ENCODE results near the gene DTHD1.

DTHD1 gene

GRCh38 chr4:36274158-36274557 lies 7.3 kb upstream of the DTHD1 start:
- H3K36me3 ChIP-seq (ENCODE audit: control insufficient read depth in 1 of 2, insufficient read depth in 2 of 2, low read length in 2 of 2), result no peaks in the 10 kb centered on the region
- H3K27ac ChIP-seq (ENCODE audit: low read length), result no peak overlapping the region
- H3K4me1 ChIP-seq (ENCODE audit: control insufficient read depth in 1 of 2, insufficient read depth in 2 of 2, low read length in 2 of 2), result no peaks in the 10 kb centered on the region
- H3K9me3 ChIP-seq (ENCODE audit: control insufficient read depth in 1 of 2, low read length in 2 of 2), result no peaks in the 10 kb centered on the region
- no peaks in the 10 kb centered on the region for H3K27me3 ChIP-seq (ENCODE audit: low read depth, low read length)
- no peak overlapping the region for H3K4me3 ChIP-seq (ENCODE audit: low read depth in 1 of 2, low read length in 2 of 2)

DNA sequence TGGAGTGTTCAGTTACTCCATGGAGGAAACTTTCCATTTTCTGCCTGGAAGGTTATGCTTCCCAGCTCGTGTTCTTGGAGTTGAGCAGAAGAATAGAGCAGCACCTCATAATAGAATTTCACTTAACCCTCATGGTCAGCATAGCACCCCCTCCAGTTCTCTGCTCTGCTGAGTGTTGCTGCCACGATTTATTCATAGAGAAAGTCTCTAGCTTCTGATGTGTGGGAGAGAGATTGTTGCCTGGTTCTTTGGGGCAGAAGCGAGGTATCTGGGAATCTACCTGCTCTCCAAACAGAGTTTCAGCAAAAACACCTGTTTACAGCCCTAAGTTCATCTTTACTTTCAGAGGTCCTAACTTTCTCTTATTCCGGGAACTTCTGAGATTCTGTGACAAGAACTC lies 3.9 kb upstream of the DTHD1 start:
- Histone ChIP-seq H3K4me1 (ENCODE audit: control insufficient read depth in 1 of 2, insufficient read depth in 2 of 2, low read length in 2 of 2) (no peaks in the 10 kb centered on the region), H3K36me3 (ENCODE audit: control insufficient read depth in 1 of 2, insufficient read depth in 2 of 2, low read length in 2 of 2) (no peaks in the 10 kb centered on the region), H3K27ac (ENCODE audit: low read length) (no peak overlapping the region), H3K4me3 (ENCODE audit: low read depth in 1 of 2, low read length in 2 of 2) (no peak overlapping the region), H3K27me3 (ENCODE audit: low read depth, low read length) (no peaks in the 10 kb centered on the region), H3K9me3 (ENCODE audit: control insufficient read depth in 1 of 2, low read length in 2 of 2) (no peaks in the 10 kb centered on the region)

DNA sequence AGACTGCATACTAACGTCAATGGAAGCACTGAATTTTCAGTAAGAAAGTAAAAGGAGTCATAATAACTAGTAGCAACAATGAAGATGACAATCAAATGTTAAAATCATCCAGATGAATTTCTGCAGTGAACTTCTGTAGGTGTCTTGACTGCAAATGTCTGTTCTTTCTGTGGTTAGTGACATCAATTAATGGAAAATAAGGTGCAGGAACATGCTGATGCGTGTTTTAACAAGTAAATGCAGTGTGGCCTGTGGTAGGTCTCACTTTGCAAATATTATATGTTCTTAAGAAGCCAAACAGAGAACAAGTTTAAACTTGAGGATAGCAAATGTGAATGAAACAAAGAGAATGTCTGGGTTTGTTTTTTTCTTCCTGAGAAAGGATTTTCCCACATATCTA lies 2.6 kb upstream of the DTHD1 start:
- Histone ChIP-seq H3K36me3 (ENCODE audit: control insufficient read depth in 1 of 2, insufficient read depth in 2 of 2, low read length in 2 of 2) (no peaks in the 10 kb centered on the region), H3K27ac (ENCODE audit: low read length) (no peak overlapping the region), H3K9me3 (ENCODE audit: control insufficient read depth in 1 of 2, low read length in 2 of 2) (no peaks in the 10 kb centered on the region), H3K4me3 (ENCODE audit: low read depth in 1 of 2, low read length in 2 of 2) (no peak overlapping the region), H3K27me3 (ENCODE audit: low read depth, low read length) (no peaks in the 10 kb centered on the region), H3K4me1 (ENCODE audit: control insufficient read depth in 1 of 2, insufficient read depth in 2 of 2, low read length in 2 of 2) (no peaks in the 10 kb centered on the region)

- Histone ChIP-seq H3K27ac (ENCODE audit: low read length) (no peak overlapping the region), H3K27me3 (ENCODE audit: low read depth, low read length) (no peaks in the 10 kb centered on the region), H3K4me1 (ENCODE audit: control insufficient read depth in 1 of 2, insufficient read depth in 2 of 2, low read length in 2 of 2) (no peaks in the 10 kb centered on the region), H3K36me3 (ENCODE audit: control insufficient read depth in 1 of 2, insufficient read depth in 2 of 2, low read length in 2 of 2) (no peaks in the 10 kb centered on the region), H3K9me3 (ENCODE audit: control insufficient read depth in 1 of 2, low read length in 2 of 2) (no peaks in the 10 kb centered on the region), H3K4me3 (ENCODE audit: low read depth in 1 of 2, low read length in 2 of 2) (no peak overlapping the region)
Observed at GRCh38 chr4:36280555-36280954, 861 bp upstream of the DTHD1 start.

DNA sequence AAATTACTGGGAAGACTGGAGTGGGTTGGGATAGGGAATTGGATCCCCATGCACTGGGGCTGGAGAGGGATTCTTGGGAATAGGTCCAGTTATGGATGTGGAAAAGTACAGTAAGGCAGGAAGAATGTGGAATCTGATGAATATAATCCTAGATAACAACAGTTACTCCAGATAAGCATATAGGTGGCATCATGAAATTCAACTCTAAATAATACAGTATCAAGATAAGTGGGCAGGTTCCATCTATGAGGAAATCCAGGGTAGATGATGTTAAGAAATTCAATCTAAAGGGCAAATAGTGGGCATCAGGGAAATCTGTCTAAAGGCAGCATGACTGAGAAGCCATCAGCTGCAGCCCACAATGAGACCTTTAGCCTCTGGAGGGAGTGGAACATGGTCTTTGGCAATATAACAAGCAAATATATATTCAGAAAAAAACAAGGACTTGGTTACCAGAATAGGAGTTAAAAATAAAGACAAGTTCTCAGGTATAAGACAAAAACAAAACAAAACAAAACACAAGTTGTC lies 1.2 kb downstream of the DTHD1 start:
- H3K27me3 ChIP-seq (ENCODE audit: low read depth, low read length), result no peaks in the 10 kb centered on the region
- H3K36me3 ChIP-seq (ENCODE audit: control insufficient read depth in 1 of 2, insufficient read depth in 2 of 2, low read length in 2 of 2), result no peaks in the 10 kb centered on the region
- H3K4me3 ChIP-seq (ENCODE audit: low read depth in 1 of 2, low read length in 2 of 2), result no peak overlapping the region
- no peaks in the 10 kb centered on the region for H3K4me1 ChIP-seq (ENCODE audit: control insufficient read depth in 1 of 2, insufficient read depth in 2 of 2, low read length in 2 of 2)
- no peaks in the 10 kb centered on the region for H3K9me3 ChIP-seq (ENCODE audit: control insufficient read depth in 1 of 2, low read length in 2 of 2)
- no peak overlapping the region for H3K27ac ChIP-seq (ENCODE audit: low read length)

- Histone ChIP-seq H3K36me3 (ENCODE audit: control insufficient read depth in 1 of 2, insufficient read depth in 2 of 2, low read length in 2 of 2) (no peaks in the 10 kb centered on the region), H3K27me3 (ENCODE audit: low read depth, low read length) (no peaks in the 10 kb centered on the region), H3K9me3 (ENCODE audit: control insufficient read depth in 1 of 2, low read length in 2 of 2) (no peaks in the 10 kb centered on the region), H3K4me1 (ENCODE audit: control insufficient read depth in 1 of 2, insufficient read depth in 2 of 2, low read length in 2 of 2) (no peaks in the 10 kb centered on the region), H3K27ac (ENCODE audit: low read length) (no peak overlapping the region), H3K4me3 (ENCODE audit: low read depth in 1 of 2, low read length in 2 of 2) (no peak overlapping the region)
Observed at GRCh38 chr4:36283912-36284465, 2.6 kb downstream of the DTHD1 start.

- Histone ChIP-seq H3K4me1 (ENCODE audit: control insufficient read depth in 1 of 2, insufficient read depth in 2 of 2, low read length in 2 of 2) (no peaks in the 10 kb centered on the region), H3K27ac (ENCODE audit: low read length) (no peak overlapping the region), H3K27me3 (ENCODE audit: low read depth, low read length) (no peaks in the 10 kb centered on the region), H3K9me3 (ENCODE audit: control insufficient read depth in 1 of 2, low read length in 2 of 2) (no peaks in the 10 kb centered on the region), H3K4me3 (ENCODE audit: low read depth in 1 of 2, low read length in 2 of 2) (no peak overlapping the region), H3K36me3 (ENCODE audit: control insufficient read depth in 1 of 2, insufficient read depth in 2 of 2, low read length in 2 of 2) (no peaks in the 10 kb centered on the region)
Observed at GRCh38 chr4:36285784-36286480, 4.5 kb downstream of the DTHD1 start.

GRCh38 chr4:36286481-36286871 lies 5.1 kb downstream of the DTHD1 start:
- no peaks in the 10 kb centered on the region for H3K27me3 ChIP-seq (ENCODE audit: low read depth, low read length)
- H3K4me1 ChIP-seq (ENCODE audit: control insufficient read depth in 1 of 2, insufficient read depth in 2 of 2, low read length in 2 of 2), result no peaks in the 10 kb centered on the region
- no peak overlapping the region for H3K4me3 ChIP-seq (ENCODE audit: low read depth in 1 of 2, low read length in 2 of 2)
- H3K36me3 ChIP-seq (ENCODE audit: control insufficient read depth in 1 of 2, insufficient read depth in 2 of 2, low read length in 2 of 2), result no peaks in the 10 kb centered on the region
- H3K27ac ChIP-seq (ENCODE audit: low read length), result no peak overlapping the region
- H3K9me3 ChIP-seq (ENCODE audit: control insufficient read depth in 1 of 2, low read length in 2 of 2), result no peaks in the 10 kb centered on the region

GRCh38 chr4:36288731-36289426 lies 7.5 kb downstream of the DTHD1 start:
- Histone ChIP-seq H3K27me3 (ENCODE audit: low read depth, low read length) (no peaks in the 10 kb centered on the region), H3K36me3 (ENCODE audit: control insufficient read depth in 1 of 2, insufficient read depth in 2 of 2, low read length in 2 of 2) (no peaks in the 10 kb centered on the region), H3K9me3 (ENCODE audit: control insufficient read depth in 1 of 2, low read length in 2 of 2) (no peaks in the 10 kb centered on the region), H3K27ac (ENCODE audit: low read length) (no peak overlapping the region), H3K4me1 (ENCODE audit: control insufficient read depth in 1 of 2, insufficient read depth in 2 of 2, low read length in 2 of 2) (no peaks in the 10 kb centered on the region), H3K4me3 (ENCODE audit: low read depth in 1 of 2, low read length in 2 of 2) (no peak overlapping the region)

DNA sequence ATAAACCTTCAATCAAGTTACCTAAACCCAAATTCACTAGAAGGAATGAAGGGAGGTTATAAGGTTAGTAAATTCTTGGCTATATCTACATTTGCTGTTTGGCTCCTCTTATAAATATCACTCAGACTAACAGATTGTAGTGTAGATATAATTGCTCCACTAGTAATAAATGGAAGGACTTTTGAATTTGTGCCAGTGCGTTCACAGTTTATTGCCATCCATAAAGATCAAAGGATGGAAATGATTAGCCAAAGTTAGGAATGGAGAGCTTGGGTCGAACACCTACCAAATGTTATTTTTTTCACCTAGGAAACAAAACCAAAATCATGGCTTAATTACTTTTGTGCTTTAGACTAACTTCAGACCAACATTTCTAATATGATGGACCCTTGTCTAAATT lies 9.2 kb downstream of the DTHD1 start:
- Histone ChIP-seq H3K4me1 (ENCODE audit: control insufficient read depth in 1 of 2, insufficient read depth in 2 of 2, low read length in 2 of 2) (no peaks in the 10 kb centered on the region), H3K27ac (ENCODE audit: low read length) (no peak overlapping the region), H3K9me3 (ENCODE audit: control insufficient read depth in 1 of 2, low read length in 2 of 2) (no peaks in the 10 kb centered on the region), H3K4me3 (ENCODE audit: low read depth in 1 of 2, low read length in 2 of 2) (no peak overlapping the region), H3K27me3 (ENCODE audit: low read depth, low read length) (no peaks in the 10 kb centered on the region), H3K36me3 (ENCODE audit: control insufficient read depth in 1 of 2, insufficient read depth in 2 of 2, low read length in 2 of 2) (no peaks in the 10 kb centered on the region)

DNA sequence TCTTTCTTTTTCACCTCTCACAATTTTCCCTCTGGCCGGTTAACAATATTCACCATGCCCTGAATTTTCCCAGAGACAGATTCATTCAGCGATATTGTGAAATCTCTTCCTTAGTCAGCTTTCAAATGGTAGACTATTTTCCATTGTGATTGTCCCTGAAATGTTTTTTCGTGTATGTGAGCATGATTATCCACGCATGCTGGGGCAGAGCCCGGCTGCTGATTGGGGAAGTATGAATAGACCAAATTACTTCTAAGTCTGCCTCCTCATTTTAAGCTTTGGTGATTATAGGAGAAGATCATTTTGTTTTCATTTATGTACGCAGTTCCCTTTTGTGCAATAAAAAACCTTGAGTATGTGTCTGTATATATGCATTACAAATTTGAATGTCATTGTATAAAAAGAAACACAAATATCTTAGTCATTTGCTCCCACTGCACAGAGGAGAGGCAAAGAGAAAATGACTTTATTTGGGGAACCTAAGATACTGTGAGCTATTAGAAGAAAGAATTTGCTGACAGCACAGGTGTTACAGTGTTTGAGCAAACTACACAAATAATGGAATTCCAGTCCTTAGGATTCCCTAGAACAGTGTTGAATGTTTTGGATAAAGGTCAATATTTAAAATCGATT lies 11.3 kb downstream of the DTHD1 start:
- no peaks in the 10 kb centered on the region for H3K9me3 ChIP-seq (ENCODE audit: control insufficient read depth in 1 of 2, low read length in 2 of 2)
- H3K4me3 ChIP-seq (ENCODE audit: low read depth in 1 of 2, low read length in 2 of 2), result no peak overlapping the region
- H3K4me1 ChIP-seq (ENCODE audit: control insufficient read depth in 1 of 2, insufficient read depth in 2 of 2, low read length in 2 of 2), result no peaks in the 10 kb centered on the region
- H3K27me3 ChIP-seq (ENCODE audit: low read depth, low read length), result no peaks in the 10 kb centered on the region
- no peak overlapping the region for H3K27ac ChIP-seq (ENCODE audit: low read length)
- H3K36me3 ChIP-seq (ENCODE audit: control insufficient read depth in 1 of 2, insufficient read depth in 2 of 2, low read length in 2 of 2), result no peaks in the 10 kb centered on the region
